NB4 (cell line): ENCODE measurements around the gene CLPTM1L.

Source experiments
- POLR2A ChIP-seq: IDR thresholded peaks from 2 replicates; pipeline ENCODE4 v1.6.1; 2011; ENCODE audit warnings: mild to moderate bottlenecking; ENCODE audit not compliant: insufficient read length; ENCODE audit errors: extremely low read depth
- TF ChIP-seq, protein P1 (sequence below): IDR thresholded peaks from one replicate; pipeline ENCODE4 v1.5.1; 2012; ENCODE audit warnings: low read depth, low read length
- TF ChIP-seq, protein P2 (sequence below): IDR thresholded peaks from 2 replicates; pipeline ENCODE4 v1.6.1; 2011; ENCODE audit warnings: low read depth, low read length

DNA sequence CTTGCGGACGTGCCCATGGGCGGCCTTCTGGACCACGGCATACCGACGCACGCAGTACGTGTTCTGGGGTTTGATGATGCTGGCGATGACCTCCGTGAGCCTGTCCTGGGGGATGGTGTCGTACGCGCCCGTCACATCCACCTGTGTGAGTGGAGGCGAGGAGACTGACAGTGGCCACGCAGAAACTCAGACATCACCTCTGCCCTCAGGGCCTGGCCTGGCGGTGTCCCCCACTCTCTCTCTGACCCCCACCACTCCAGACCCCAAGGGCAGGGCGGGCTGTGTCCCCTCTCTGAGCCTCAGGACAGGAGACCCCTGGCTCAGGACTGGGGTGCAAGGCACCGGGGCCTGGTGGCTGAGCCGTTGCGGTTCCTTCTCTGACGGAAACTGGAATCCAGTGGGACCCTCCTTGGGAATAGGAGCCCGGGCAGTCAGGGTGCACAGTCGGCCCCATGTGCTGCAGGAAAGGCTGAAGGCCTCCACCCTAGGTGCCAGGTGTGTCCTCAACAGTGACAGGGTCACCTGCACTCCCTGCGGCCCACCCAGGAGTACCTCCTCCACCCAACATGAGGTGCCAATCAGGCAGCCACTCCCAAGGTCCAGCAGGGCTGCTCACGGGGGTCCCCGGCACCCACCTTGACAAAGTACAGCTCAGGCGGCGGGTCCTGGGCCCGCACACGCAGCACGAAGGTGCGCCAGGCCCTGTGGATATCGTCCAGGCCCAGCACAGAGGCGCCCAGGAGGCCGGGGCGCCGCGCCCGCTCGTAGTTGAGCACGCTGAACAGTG, 66.0 kb downstream of the CLPTM1L start:
- TF ChIP-seq POLR2A: no peak
- TF ChIP-seq, protein P1, sequence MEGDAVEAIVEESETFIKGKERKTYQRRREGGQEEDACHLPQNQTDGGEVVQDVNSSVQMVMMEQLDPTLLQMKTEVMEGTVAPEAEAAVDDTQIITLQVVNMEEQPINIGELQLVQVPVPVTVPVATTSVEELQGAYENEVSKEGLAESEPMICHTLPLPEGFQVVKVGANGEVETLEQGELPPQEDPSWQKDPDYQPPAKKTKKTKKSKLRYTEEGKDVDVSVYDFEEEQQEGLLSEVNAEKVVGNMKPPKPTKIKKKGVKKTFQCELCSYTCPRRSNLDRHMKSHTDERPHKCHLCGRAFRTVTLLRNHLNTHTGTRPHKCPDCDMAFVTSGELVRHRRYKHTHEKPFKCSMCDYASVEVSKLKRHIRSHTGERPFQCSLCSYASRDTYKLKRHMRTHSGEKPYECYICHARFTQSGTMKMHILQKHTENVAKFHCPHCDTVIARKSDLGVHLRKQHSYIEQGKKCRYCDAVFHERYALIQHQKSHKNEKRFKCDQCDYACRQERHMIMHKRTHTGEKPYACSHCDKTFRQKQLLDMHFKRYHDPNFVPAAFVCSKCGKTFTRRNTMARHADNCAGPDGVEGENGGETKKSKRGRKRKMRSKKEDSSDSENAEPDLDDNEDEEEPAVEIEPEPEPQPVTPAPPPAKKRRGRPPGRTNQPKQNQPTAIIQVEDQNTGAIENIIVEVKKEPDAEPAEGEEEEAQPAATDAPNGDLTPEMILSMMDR: no peak
- TF ChIP-seq, protein P2, sequence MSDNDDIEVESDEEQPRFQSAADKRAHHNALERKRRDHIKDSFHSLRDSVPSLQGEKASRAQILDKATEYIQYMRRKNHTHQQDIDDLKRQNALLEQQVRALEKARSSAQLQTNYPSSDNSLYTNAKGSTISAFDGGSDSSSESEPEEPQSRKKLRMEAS: no peak
